Body of pancreas (tissue), 4 donors: ENCODE measurements around the gene SPNS1.

Experiments used
- POLR2A ChIP-seq, 3 donors: fragments of 450-650 bp; IDR thresholded peaks; one replicate each; pipeline ENCODE4 v1.6.1; 2016; ENCODE audit warnings: antibody characterized with exemption in 3 of 3, mild to moderate bottlenecking in 2 of 3
- TF ChIP-seq, protein P1 (sequence below), 7 experiments: fragments of 450-650 bp in 4 of 7; fragments of 200-600 bp in 3 of 7; sonication (generic) in 3 of 7; IDR thresholded peaks; one replicate each; pipeline ENCODE4 v1.5.1; 2016 to 2019; ENCODE audit warnings: antibody characterized with exemption in 7 of 7

DNA sequence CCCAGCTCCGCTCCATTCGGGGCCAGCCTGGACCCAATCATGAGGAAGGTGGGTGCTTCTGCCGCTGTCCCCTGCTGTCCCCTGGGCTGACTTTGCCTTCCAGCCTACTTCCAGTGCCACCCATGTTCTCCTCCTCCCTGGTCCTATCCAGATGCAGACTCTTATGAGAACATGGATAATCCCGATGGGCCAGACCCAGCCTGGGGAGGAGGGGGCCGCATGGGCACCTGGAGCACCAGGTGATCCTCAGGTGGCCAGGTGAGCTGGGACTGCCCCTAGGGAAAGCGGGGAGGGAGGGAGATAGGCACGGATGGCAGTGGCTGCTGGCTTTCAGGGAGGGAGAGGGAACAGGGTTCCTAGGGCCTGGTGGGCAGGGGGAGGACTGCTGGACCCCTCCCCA, 35.9 kb upstream of the SPNS1 start:
- TF ChIP-seq, protein P1, sequence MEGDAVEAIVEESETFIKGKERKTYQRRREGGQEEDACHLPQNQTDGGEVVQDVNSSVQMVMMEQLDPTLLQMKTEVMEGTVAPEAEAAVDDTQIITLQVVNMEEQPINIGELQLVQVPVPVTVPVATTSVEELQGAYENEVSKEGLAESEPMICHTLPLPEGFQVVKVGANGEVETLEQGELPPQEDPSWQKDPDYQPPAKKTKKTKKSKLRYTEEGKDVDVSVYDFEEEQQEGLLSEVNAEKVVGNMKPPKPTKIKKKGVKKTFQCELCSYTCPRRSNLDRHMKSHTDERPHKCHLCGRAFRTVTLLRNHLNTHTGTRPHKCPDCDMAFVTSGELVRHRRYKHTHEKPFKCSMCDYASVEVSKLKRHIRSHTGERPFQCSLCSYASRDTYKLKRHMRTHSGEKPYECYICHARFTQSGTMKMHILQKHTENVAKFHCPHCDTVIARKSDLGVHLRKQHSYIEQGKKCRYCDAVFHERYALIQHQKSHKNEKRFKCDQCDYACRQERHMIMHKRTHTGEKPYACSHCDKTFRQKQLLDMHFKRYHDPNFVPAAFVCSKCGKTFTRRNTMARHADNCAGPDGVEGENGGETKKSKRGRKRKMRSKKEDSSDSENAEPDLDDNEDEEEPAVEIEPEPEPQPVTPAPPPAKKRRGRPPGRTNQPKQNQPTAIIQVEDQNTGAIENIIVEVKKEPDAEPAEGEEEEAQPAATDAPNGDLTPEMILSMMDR (IDR thresholded peaks at IDR 0.05) = no peak
- no peak for TF ChIP-seq POLR2A (IDR thresholded peaks at IDR 0.05)
